WTC11 (cell line): Measurements from ENCODE around the gene ITGB4. TPM values are rescaled to one million over a fixed set of nuclear protein-coding genes. Genes with fewer than 3 reads are reported as not detected.

Experiments
- ATAC-seq: fragments of 200-7000 bp; cut with Tn5 transposase; 2 replicates; pipeline ENCODE4 v1.10.0; 2021; ENCODE audit warnings: mild to moderate bottlenecking, moderate library complexity
- CTCF ChIA-PET: fragments of 300-600 bp; sonication (Branson Sonifier 250); formaldehyde crosslinking; loops from one replicate; lab custom pipeline; 2021; ENCODE audit warnings: antibody characterized with exemption; lab: Charles Lee
- POLR2A ChIA-PET: fragments of 350-600 bp; sonication (Branson Sonifier 250); formaldehyde crosslinking; loops from one replicate; lab custom pipeline; 2021; ENCODE audit warnings: antibody characterized with exemption; lab: Charles Lee
- DNase-seq: peaks from one replicate; pipeline ENCODE4 v3.0.0; 2021; ENCODE audit warnings: low spot score
- H3K27ac Mint-ChIP-seq: 2 replicates; pipeline ENCODE4 v1.8.0; 2021; ENCODE audit warnings: mixed read lengths
- H3K27me3 Mint-ChIP-seq: 2 replicates; pipeline ENCODE4 v1.8.0; 2021; ENCODE audit warnings: low read depth, mild to moderate bottlenecking, moderate library complexity, mixed read lengths
- H3K36me3 Mint-ChIP-seq: 2 replicates; pipeline ENCODE4 v1.8.0; 2021; ENCODE audit warnings: mixed read lengths
- H3K4me1 Mint-ChIP-seq: 2 replicates; pipeline ENCODE4 v1.8.0; 2022; ENCODE audit warnings: mixed read lengths
- H3K4me3 Mint-ChIP-seq: 2 replicates; pipeline ENCODE4 v1.8.0; 2021; ENCODE audit warnings: mild to moderate bottlenecking, moderate library complexity, mixed read lengths
- H3K9me3 Mint-ChIP-seq: 2 replicates; pipeline ENCODE4 v1.8.0; 2021; ENCODE audit warnings: mixed read lengths
- FOXJ3 ChIP-seq: sonication (generic); formaldehyde crosslinking; IDR thresholded peaks from 2 replicates; pipeline ENCODE4 v1.9.0; 2021; ENCODE audit warnings: missing genetic modification reagents, mild to moderate bottlenecking, borderline replicate concordance
- FOXK1 ChIP-seq: sonication (generic); formaldehyde crosslinking; IDR thresholded peaks from 2 replicates; pipeline ENCODE4 v1.8.0; 2022; ENCODE audit warnings: mild to moderate bottlenecking, moderate library complexity, missing genetic modification reagents
- JUN ChIP-seq: sonication (generic); formaldehyde crosslinking; IDR thresholded peaks from 2 replicates; pipeline ENCODE4 v1.8.0; 2023; ENCODE audit warnings: mild to moderate bottlenecking, missing genetic modification reagents
- MYBL2 ChIP-seq: sonication (generic); formaldehyde crosslinking; IDR thresholded peaks from 2 replicates; pipeline ENCODE4 v1.8.1; 2023; ENCODE audit warnings: mild to moderate bottlenecking, moderate library complexity, missing genetic modification reagents
- RELA ChIP-seq: sonication (generic); formaldehyde crosslinking; IDR thresholded peaks from 2 replicates; pipeline ENCODE4 v1.8.1; 2022; ENCODE audit warnings: missing genetic modification reagents, mild to moderate bottlenecking, borderline replicate concordance
- TEAD4 ChIP-seq: sonication (generic); formaldehyde crosslinking; IDR thresholded peaks from 2 replicates; pipeline ENCODE4 v1.8.0; 2022; ENCODE audit warnings: mild to moderate bottlenecking, missing genetic modification reagents
- ZNF138 ChIP-seq: sonication (generic); formaldehyde crosslinking; conservative IDR thresholded peaks from 2 replicates; pipeline ENCODE4 v1.8.1; 2022; ENCODE audit warnings: mild to moderate bottlenecking, moderate library complexity, missing genetic modification reagents
- total RNA-seq: library from RNA; stranded (reverse); gene quantifications from 3 replicates; pipeline ENCODE4 v1.2.3, GENCODE V29; 2021
- TF ChIP-seq, protein P1 (sequence below): sonication (generic); formaldehyde crosslinking; IDR thresholded peaks from 2 replicates; pipeline ENCODE4 v1.8.1; 2023; ENCODE audit warnings: mild to moderate bottlenecking, missing genetic modification reagents, borderline replicate concordance
- TF ChIP-seq, protein P2 (sequence below): fragments of 250-450 bp; sonication (Bioruptor Pico); IDR thresholded peaks from 2 replicates; pipeline ENCODE4 v1.9.0; 2021; ENCODE audit warnings: mild to moderate bottlenecking
- TF ChIP-seq, protein P3 (sequence below): sonication (generic); formaldehyde crosslinking; conservative IDR thresholded peaks from 2 replicates; pipeline ENCODE4 v1.8.1; 2023; ENCODE audit warnings: mild to moderate bottlenecking, low read depth, missing genetic modification reagents, moderate library complexity
- TF ChIP-seq, protein P4 (sequence below): sonication (generic); formaldehyde crosslinking; IDR thresholded peaks from 2 replicates; pipeline ENCODE4 v1.8.0; 2022; ENCODE audit warnings: mild to moderate bottlenecking, missing genetic modification reagents
- TF ChIP-seq, protein P5 (sequence below): sonication (generic); formaldehyde crosslinking; IDR thresholded peaks from 2 replicates; pipeline ENCODE4 v1.8.1; 2022; ENCODE audit warnings: mild to moderate bottlenecking, missing genetic modification reagents, moderate library complexity, borderline replicate concordance
- TF ChIP-seq, protein P6 (sequence below): fragments of 250-450 bp; sonication (Bioruptor Pico); IDR thresholded peaks from 2 replicates; pipeline ENCODE4 v2.1.2; 2022; ENCODE audit warnings: mild to moderate bottlenecking, moderate library complexity
- TF ChIP-seq, protein P7 (sequence below): sonication (generic); formaldehyde crosslinking; IDR thresholded peaks from 2 replicates; pipeline ENCODE4 v1.8.0; 2023; ENCODE audit warnings: missing genetic modification reagents

The ITGB4 gene
- total RNA-seq, 1 experiment from 2014 or later = 9.5 TPM

DNA sequence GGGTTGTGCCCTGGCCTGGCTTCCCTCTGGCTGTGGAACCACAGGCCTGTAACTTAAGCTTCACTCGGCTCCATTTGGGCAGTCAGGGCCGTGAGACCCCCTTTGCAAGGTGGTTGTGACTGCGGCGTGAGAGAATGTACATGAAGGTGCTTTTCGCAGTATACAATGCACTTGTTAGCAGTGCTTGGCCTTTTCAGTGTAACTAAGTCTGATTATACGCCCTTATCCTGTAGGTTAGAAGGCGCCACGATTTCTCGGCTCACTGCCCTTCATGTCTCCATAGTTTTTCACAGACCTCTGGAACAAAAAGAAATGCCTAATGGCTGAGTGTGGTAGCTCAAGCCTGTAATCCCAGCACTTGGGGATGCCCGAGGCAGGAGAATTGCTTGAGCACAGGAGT is 40.8 kb upstream of the ITGB4 start:
- ATAC-seq = no peak

More for the DNA sequence above, 40.8 kb upstream of the ITGB4 start:
- H3K27me3 Mint-ChIP-seq = no peaks in the 10 kb centered on the region
- no peak for DNase-seq
- POLR2A ChIA-PET = no interaction called here
- no peak overlapping the region for H3K4me3 Mint-ChIP-seq
- TF ChIP-seq, protein P1, sequence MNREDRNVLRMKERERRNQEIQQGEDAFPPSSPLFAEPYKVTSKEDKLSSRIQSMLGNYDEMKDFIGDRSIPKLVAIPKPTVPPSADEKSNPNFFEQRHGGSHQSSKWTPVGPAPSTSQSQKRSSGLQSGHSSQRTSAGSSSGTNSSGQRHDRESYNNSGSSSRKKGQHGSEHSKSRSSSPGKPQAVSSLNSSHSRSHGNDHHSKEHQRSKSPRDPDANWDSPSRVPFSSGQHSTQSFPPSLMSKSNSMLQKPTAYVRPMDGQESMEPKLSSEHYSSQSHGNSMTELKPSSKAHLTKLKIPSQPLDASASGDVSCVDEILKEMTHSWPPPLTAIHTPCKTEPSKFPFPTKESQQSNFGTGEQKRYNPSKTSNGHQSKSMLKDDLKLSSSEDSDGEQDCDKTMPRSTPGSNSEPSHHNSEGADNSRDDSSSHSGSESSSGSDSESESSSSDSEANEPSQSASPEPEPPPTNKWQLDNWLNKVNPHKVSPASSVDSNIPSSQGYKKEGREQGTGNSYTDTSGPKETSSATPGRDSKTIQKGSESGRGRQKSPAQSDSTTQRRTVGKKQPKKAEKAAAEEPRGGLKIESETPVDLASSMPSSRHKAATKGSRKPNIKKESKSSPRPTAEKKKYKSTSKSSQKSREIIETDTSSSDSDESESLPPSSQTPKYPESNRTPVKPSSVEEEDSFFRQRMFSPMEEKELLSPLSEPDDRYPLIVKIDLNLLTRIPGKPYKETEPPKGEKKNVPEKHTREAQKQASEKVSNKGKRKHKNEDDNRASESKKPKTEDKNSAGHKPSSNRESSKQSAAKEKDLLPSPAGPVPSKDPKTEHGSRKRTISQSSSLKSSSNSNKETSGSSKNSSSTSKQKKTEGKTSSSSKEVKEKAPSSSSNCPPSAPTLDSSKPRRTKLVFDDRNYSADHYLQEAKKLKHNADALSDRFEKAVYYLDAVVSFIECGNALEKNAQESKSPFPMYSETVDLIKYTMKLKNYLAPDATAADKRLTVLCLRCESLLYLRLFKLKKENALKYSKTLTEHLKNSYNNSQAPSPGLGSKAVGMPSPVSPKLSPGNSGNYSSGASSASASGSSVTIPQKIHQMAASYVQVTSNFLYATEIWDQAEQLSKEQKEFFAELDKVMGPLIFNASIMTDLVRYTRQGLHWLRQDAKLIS = no peak
- TF ChIP-seq RELA (CRISPR knock-in tag) = no peak
- TF ChIP-seq, protein P2, sequence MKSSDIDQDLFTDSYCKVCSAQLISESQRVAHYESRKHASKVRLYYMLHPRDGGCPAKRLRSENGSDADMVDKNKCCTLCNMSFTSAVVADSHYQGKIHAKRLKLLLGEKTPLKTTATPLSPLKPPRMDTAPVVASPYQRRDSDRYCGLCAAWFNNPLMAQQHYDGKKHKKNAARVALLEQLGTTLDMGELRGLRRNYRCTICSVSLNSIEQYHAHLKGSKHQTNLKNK = no peak
- no peak for TF ChIP-seq FOXJ3 (CRISPR knock-in tag)
- TF ChIP-seq, protein P3, sequence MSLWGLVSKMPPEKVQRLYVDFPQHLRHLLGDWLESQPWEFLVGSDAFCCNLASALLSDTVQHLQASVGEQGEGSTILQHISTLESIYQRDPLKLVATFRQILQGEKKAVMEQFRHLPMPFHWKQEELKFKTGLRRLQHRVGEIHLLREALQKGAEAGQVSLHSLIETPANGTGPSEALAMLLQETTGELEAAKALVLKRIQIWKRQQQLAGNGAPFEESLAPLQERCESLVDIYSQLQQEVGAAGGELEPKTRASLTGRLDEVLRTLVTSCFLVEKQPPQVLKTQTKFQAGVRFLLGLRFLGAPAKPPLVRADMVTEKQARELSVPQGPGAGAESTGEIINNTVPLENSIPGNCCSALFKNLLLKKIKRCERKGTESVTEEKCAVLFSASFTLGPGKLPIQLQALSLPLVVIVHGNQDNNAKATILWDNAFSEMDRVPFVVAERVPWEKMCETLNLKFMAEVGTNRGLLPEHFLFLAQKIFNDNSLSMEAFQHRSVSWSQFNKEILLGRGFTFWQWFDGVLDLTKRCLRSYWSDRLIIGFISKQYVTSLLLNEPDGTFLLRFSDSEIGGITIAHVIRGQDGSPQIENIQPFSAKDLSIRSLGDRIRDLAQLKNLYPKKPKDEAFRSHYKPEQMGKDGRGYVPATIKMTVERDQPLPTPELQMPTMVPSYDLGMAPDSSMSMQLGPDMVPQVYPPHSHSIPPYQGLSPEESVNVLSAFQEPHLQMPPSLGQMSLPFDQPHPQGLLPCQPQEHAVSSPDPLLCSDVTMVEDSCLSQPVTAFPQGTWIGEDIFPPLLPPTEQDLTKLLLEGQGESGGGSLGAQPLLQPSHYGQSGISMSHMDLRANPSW (CRISPR knock-in tag) = no peak
- TF ChIP-seq, protein P4, sequence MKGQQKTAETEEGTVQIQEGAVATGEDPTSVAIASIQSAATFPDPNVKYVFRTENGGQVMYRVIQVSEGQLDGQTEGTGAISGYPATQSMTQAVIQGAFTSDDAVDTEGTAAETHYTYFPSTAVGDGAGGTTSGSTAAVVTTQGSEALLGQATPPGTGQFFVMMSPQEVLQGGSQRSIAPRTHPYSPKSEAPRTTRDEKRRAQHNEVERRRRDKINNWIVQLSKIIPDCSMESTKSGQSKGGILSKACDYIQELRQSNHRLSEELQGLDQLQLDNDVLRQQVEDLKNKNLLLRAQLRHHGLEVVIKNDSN (CRISPR knock-in tag) = no peak
- TF ChIP-seq MYBL2 (CRISPR knock-in tag) = no peak
- no peak for TF ChIP-seq FOXK1
- TF ChIP-seq ZNF138 (CRISPR knock-in tag) = no peak
- TF ChIP-seq JUN (CRISPR knock-in tag) = no peak
- TF ChIP-seq, protein P5, sequence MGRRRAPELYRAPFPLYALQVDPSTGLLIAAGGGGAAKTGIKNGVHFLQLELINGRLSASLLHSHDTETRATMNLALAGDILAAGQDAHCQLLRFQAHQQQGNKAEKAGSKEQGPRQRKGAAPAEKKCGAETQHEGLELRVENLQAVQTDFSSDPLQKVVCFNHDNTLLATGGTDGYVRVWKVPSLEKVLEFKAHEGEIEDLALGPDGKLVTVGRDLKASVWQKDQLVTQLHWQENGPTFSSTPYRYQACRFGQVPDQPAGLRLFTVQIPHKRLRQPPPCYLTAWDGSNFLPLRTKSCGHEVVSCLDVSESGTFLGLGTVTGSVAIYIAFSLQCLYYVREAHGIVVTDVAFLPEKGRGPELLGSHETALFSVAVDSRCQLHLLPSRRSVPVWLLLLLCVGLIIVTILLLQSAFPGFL (CRISPR knock-in tag) = no peak
- TF ChIP-seq, protein P6, sequence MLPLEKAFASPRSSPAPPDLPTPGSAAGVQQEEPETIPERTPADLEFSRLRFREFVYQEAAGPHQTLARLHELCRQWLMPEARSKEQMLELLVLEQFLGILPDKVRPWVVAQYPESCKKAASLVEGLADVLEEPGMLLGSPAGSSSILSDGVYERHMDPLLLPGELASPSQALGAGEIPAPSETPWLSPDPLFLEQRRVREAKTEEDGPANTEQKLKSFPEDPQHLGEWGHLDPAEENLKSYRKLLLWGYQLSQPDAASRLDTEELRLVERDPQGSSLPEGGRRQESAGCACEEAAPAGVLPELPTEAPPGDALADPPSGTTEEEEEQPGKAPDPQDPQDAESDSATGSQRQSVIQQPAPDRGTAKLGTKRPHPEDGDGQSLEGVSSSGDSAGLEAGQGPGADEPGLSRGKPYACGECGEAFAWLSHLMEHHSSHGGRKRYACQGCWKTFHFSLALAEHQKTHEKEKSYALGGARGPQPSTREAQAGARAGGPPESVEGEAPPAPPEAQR (CRISPR knock-in tag) = no peak
- TF ChIP-seq TEAD4 (CRISPR knock-in tag) = no peak
- TF ChIP-seq, protein P7, sequence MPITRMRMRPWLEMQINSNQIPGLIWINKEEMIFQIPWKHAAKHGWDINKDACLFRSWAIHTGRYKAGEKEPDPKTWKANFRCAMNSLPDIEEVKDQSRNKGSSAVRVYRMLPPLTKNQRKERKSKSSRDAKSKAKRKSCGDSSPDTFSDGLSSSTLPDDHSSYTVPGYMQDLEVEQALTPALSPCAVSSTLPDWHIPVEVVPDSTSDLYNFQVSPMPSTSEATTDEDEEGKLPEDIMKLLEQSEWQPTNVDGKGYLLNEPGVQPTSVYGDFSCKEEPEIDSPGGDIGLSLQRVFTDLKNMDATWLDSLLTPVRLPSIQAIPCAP (CRISPR knock-in tag) = no peak
- no peaks in the 10 kb centered on the region for H3K4me1 Mint-ChIP-seq
- CTCF ChIA-PET = interaction anchor here (1.3 to 1.8 kb wide), 4 partner anchors 12 to 79 kb away, joined by 3 to 8 read pairs (median 4); no protein-coding TSS in a partner anchor
- H3K36me3 Mint-ChIP-seq = peaks cover 13% of the 10 kb centered on the region; the same call in 1 of the 2 replicates
- no peaks in the 10 kb centered on the region for H3K9me3 Mint-ChIP-seq
- no peak overlapping the region for H3K27ac Mint-ChIP-seq
